Fibroblast of mammary gland (primary cell): ENCODE data around the gene PDGFA.

Source experiments
- DNase-seq: peaks from one replicate; pipeline ENCODE4 v3.0.0-alpha.2; 2010; ENCODE audit warnings: low read depth
- H3K4me3 ChIP-seq: 2 replicates; pipeline ENCODE4 v1.5.1; 2011; ENCODE audit warnings: low read depth, mild to moderate bottlenecking, low read length, moderate library complexity; ENCODE audit not compliant: control insufficient read depth
- TF ChIP-seq, protein P1 (sequence below): conservative IDR thresholded peaks from 2 replicates; pipeline ENCODE4 v1.5.1; 2011; ENCODE audit warnings: low read depth, low read length, inconsistent platforms; ENCODE audit not compliant: control insufficient read depth, insufficient read depth

PDGFA gene

GRCh38 chr7:451255-452225, 68.1 kb downstream of the PDGFA start:
- TF ChIP-seq, protein P1, sequence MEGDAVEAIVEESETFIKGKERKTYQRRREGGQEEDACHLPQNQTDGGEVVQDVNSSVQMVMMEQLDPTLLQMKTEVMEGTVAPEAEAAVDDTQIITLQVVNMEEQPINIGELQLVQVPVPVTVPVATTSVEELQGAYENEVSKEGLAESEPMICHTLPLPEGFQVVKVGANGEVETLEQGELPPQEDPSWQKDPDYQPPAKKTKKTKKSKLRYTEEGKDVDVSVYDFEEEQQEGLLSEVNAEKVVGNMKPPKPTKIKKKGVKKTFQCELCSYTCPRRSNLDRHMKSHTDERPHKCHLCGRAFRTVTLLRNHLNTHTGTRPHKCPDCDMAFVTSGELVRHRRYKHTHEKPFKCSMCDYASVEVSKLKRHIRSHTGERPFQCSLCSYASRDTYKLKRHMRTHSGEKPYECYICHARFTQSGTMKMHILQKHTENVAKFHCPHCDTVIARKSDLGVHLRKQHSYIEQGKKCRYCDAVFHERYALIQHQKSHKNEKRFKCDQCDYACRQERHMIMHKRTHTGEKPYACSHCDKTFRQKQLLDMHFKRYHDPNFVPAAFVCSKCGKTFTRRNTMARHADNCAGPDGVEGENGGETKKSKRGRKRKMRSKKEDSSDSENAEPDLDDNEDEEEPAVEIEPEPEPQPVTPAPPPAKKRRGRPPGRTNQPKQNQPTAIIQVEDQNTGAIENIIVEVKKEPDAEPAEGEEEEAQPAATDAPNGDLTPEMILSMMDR = no peak
- DNase-seq = no peak
- no peak overlapping the region for H3K4me3 ChIP-seq

GRCh38 chr7:450741-451140, 68.9 kb downstream of the PDGFA start:
- H3K4me3 ChIP-seq = no peak overlapping the region
- TF ChIP-seq, protein P1 = no peak
- no peak for DNase-seq

DNA sequence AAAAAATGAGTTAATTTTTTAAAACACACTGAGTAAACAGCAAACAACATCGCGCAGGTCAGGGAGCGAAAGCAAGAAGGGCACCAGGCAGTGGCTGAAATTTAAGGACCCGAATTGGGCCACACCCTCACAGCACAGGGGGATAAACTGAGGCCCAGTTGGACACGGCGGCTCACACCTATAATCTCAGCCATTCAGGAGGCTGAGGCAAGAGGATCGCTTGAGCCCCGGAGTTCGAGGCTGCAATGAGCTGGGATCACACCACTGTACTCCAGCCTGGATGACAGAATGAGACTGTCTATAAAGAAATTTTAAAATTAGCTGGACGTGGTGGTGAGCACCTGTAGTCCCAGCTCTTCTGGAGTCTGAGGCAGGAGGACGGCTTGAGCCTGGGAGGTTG, 69.6 kb downstream of the PDGFA start:
- H3K4me3 ChIP-seq = no peak overlapping the region
- TF ChIP-seq, protein P1 = no peak
- DNase-seq = no peak

DNA sequence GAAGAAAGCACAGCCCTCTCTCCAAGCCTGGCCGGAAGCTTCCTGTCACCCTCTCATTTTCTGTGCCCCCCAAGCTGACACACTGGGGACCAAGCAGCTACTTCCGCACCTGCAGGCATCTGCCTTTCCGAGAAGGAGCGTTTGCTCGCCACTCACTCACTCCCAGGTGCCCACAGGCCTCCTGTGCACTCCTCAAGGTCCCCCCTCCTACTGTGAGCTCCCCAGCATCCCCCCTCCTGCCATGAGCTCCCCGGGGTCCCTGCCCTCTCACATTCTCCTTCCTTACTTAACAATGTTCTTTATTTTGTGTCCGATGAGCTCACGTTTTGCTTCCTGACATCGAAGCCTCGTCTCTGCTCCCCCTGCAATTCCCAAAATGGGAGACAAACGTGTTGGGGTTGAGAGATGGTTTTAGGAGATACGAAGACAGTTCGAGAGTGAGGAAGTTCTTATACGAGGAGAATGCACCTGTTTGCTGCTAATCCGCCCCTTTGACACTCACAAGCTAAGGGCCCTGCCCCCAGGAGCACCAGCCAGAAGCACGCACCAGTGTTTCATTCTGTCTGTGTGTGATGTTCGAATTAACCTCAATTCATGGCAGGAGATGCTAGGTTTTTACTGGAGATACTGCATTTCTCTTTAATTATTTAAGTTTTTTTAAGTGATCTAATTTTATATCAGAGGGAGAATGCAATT, 70.2 kb downstream of the PDGFA start:
- TF ChIP-seq, protein P1 = no peak

GRCh38 chr7:447523-447922, 72.1 kb downstream of the PDGFA start:
- H3K4me3 ChIP-seq = no peak overlapping the region
- DNase-seq = no peak
- TF ChIP-seq, protein P1 = no peak

More for the DNA sequence above, 70.2 kb downstream of the PDGFA start:
- no peak for DNase-seq
- no peak overlapping the region for H3K4me3 ChIP-seq
